DOHH2 (cell line): ENCODE measurements around the gene FLACC1.

Source experiments
- EZH2phosphoT487 ChIP-seq: fragments of 200-600 bp; sonication (generic); IDR thresholded peaks from 2 replicates; pipeline ENCODE4 v1.6.1; 2017; ENCODE audit warnings: borderline replicate concordance, mild to moderate bottlenecking, antibody characterized with exemption, low read length, moderate library complexity, mixed read lengths
- TF ChIP-seq, protein P1 (sequence below): fragments of 200-600 bp; sonication (generic); IDR thresholded peaks from one replicate; pipeline ENCODE4 v1.5.1; 2014; ENCODE audit warnings: antibody characterized with exemption, mild to moderate bottlenecking, low read depth, low read length; ENCODE audit not compliant: poor library complexity, severe bottlenecking

DNA sequence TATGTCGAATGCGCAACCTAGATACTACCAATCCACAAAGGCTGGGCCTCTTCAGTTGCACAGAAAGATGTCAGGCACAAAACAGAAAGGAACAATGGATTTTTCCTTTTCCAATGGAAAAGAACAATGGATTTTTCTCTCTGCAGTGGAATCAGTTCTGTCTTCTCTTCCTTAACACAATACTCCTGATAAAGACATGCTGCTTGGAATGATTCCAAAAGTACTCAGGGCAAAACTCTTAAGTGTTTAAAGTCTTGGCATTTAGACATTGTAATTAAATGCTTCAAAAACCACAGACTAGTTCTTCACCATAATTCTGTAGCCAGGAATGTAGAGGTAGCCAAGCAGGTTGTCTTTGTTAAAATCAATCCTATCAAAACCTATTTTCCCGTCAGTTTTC lies 46.7 kb upstream of the FLACC1 start:
- TF ChIP-seq, protein P1, sequence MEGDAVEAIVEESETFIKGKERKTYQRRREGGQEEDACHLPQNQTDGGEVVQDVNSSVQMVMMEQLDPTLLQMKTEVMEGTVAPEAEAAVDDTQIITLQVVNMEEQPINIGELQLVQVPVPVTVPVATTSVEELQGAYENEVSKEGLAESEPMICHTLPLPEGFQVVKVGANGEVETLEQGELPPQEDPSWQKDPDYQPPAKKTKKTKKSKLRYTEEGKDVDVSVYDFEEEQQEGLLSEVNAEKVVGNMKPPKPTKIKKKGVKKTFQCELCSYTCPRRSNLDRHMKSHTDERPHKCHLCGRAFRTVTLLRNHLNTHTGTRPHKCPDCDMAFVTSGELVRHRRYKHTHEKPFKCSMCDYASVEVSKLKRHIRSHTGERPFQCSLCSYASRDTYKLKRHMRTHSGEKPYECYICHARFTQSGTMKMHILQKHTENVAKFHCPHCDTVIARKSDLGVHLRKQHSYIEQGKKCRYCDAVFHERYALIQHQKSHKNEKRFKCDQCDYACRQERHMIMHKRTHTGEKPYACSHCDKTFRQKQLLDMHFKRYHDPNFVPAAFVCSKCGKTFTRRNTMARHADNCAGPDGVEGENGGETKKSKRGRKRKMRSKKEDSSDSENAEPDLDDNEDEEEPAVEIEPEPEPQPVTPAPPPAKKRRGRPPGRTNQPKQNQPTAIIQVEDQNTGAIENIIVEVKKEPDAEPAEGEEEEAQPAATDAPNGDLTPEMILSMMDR = no peak
- no peak for TF ChIP-seq EZH2phosphoT487
